OCI-LY7 (cell line): ENCODE results near the gene CAP1. TPM values are rescaled to one million over a fixed set of nuclear protein-coding genes. Genes with fewer than 3 reads are reported as not detected.

Experiments
- BruUV-seq: library from RNA; stranded (reverse); fragments of 400-500 nt; replicated peaks from 2 replicates; lab custom pipeline; 2021; lab: Mats Ljungman, UMichigan
- CTCF ChIA-PET: fragments of 300-600 bp; sonication (Branson Sonifier 250); formaldehyde crosslinking; loops from one replicate; lab custom pipeline; 2022; ENCODE audit warnings: antibody characterized with exemption; ENCODE audit not compliant: unreplicated experiment; lab: Charles Lee
- POLR2A ChIA-PET: fragments of 300-600 bp; sonication (Branson Sonifier 250); formaldehyde crosslinking; loops from one replicate; lab custom pipeline; 2022; ENCODE audit warnings: antibody characterized with exemption; lab: Charles Lee
- DNase-seq: peaks from one replicate; pipeline ENCODE4 v3.0.0-alpha.2; 2015; ENCODE audit warnings: low spot score
- H2AFZ ChIP-seq: fragments of 200-600 bp; sonication (generic), shearing (Covaris generic); 2 replicates; pipeline ENCODE4 v1.6.1; 2014; ENCODE audit warnings: mild to moderate bottlenecking, antibody characterized with exemption, low read length, moderate library complexity
- H3K27ac ChIP-seq: fragments of 200-600 bp; sonication (generic); 2 replicates; pipeline ENCODE4 v1.5.1; 2014; ENCODE audit warnings: mixed run types, low read depth, mild to moderate bottlenecking, moderate library complexity, low read length, inconsistent platforms; ENCODE audit not compliant: poor library complexity, severe bottlenecking
- H3K36me3 ChIP-seq: fragments of 200-600 bp; sonication (generic); 2 replicates; pipeline ENCODE4 v1.6.1; 2014; ENCODE audit warnings: mild to moderate bottlenecking, antibody characterized with exemption, low read length, moderate library complexity, mixed read lengths; ENCODE audit not compliant: insufficient read depth
- H3K4me1 ChIP-seq: fragments of 200-600 bp; sonication (generic); 2 replicates; pipeline ENCODE4 v1.5.1; 2014; ENCODE audit warnings: mild to moderate bottlenecking, low read length; ENCODE audit not compliant: insufficient read depth, poor library complexity, severe bottlenecking
- H3K4me2 ChIP-seq: fragments of 200-600 bp; sonication (generic); 2 replicates; pipeline ENCODE4 v1.6.1; 2014; ENCODE audit warnings: mild to moderate bottlenecking, low read length
- H3K4me3 ChIP-seq: fragments of 200-600 bp; sonication (generic); 2 replicates; pipeline ENCODE4 v1.5.1; 2014; ENCODE audit warnings: mild to moderate bottlenecking, low read depth, low read length; ENCODE audit not compliant: poor library complexity, severe bottlenecking
- H3K79me2 ChIP-seq: fragments of 200-600 bp; sonication (generic); 2 replicates; pipeline ENCODE4 v1.6.1; 2016; ENCODE audit warnings: low read depth, mild to moderate bottlenecking, low read length, moderate library complexity, mixed read lengths; ENCODE audit not compliant: insufficient read depth
- H3K9me2 ChIP-seq: fragments of 200-600 bp; sonication (generic); 2 replicates; pipeline ENCODE4 v1.6.1; 2016; ENCODE audit warnings: mild to moderate bottlenecking, low read length, mixed read lengths; ENCODE audit not compliant: insufficient read depth
- H3K9me3 ChIP-seq: fragments of 200-600 bp; sonication (generic); 2 replicates; pipeline ENCODE4 v1.6.1; 2014; ENCODE audit warnings: mild to moderate bottlenecking, mixed run types, low read length, mixed read lengths
- H4K20me1 ChIP-seq: fragments of 200-600 bp; sonication (generic); 2 replicates; pipeline ENCODE4 v1.6.1; 2014; ENCODE audit warnings: mild to moderate bottlenecking, antibody characterized with exemption, low read length, moderate library complexity, mixed read lengths; ENCODE audit not compliant: insufficient read depth
- CTCF ChIP-seq: fragments of 200-600 bp; sonication (generic); conservative IDR thresholded peaks from 2 replicates; pipeline ENCODE4 v1.5.1; 2014; ENCODE audit warnings: mild to moderate bottlenecking, antibody characterized with exemption, low read length, moderate library complexity, mixed read lengths
- EZH2phosphoT487 ChIP-seq: fragments of 200-600 bp; sonication (generic); IDR thresholded peaks from 2 replicates; pipeline ENCODE4 v1.6.1; 2018; ENCODE audit warnings: low read depth, borderline replicate concordance, mild to moderate bottlenecking, mixed run types, antibody characterized with exemption, low read length, moderate library complexity, mixed read lengths
- intact Hi-C: fragments of 100-400 bp; cut with micrococcal nuclease; formaldehyde crosslinking; loops from one replicate; pipeline ENCODE4 v1.10.0; 2022; ENCODE audit not compliant: unreplicated experiment
- total RNA-seq, 2 experiments: library from RNA; depleted of rRNA in 1 of 2; stranded (reverse); fragments of >200 nt in 1 of 2; shearing (Covaris generic) in 1 of 2; gene quantifications; 2 replicates each; pipeline ENCODE4 v1.2.3, GENCODE V29; 2014 to 2022

Gene CAP1
- total RNA-seq, 2 experiments from 2014 or later = 193 to 296 TPM

GRCh38 chr1:39992888-39993287 is 47.6 kb upstream of the CAP1 start:
- Histone ChIP-seq H2AFZ (no peak overlapping the region), H3K9me3 (no peaks in the 10 kb centered on the region), H3K4me3 (no peak overlapping the region), H3K9me2 (no peaks in the 10 kb centered on the region), H3K27ac (no peak overlapping the region), H3K4me1 (peaks cover 37% of the 10 kb centered on the region), H4K20me1 (no peaks in the 10 kb centered on the region), H3K36me3 (no peaks in the 10 kb centered on the region), H3K79me2 (no peaks in the 10 kb centered on the region), H3K4me2 (no peak overlapping the region)
- no peak for TF ChIP-seq EZH2phosphoT487
- no peak for TF ChIP-seq CTCF
- ChIA-PET POLR2A (no interaction called here), CTCF (no interaction called here)
- intact Hi-C loops = no loop called here
- BruUV-seq = no TSS peak
- no peak for DNase-seq

GRCh38 chr1:39995973-39996393 is 44.5 kb upstream of the CAP1 start:
- peak overlapping the region; percentile 85 for H2AFZ ChIP-seq
- intact Hi-C loops = loop anchor here (2.0 kb wide), 1 partner anchor 43 kb away; no protein-coding TSS in a partner anchor
- no peaks in the 10 kb centered on the region for H4K20me1 ChIP-seq
- peak; percentile 89 for DNase-seq
- H3K9me2 ChIP-seq = no peaks in the 10 kb centered on the region
- H3K4me3 ChIP-seq = peak overlapping the region; percentile 15
- no peaks in the 10 kb centered on the region for H3K79me2 ChIP-seq
- no peaks in the 10 kb centered on the region for H3K36me3 ChIP-seq
- no peaks in the 10 kb centered on the region for H3K9me3 ChIP-seq
- H3K27ac ChIP-seq = peak overlapping the region; percentile 69
- H3K4me1 ChIP-seq = peaks cover 29% of the 10 kb centered on the region
- 0 out of 2 replicates have a peak, but pooled peaks have one; percentile 18 for TF ChIP-seq CTCF
- TF ChIP-seq EZH2phosphoT487 = no peak
- ChIA-PET CTCF (no interaction called here), POLR2A (no interaction called here)
- H3K4me2 ChIP-seq = peak overlapping the region; percentile 65
- BruUV-seq = no TSS peak

GRCh38 chr1:39996396-39997004 is 44.0 kb upstream of the CAP1 start:
- Histone ChIP-seq H3K79me2 (no peaks in the 10 kb centered on the region), H3K36me3 (no peaks in the 10 kb centered on the region), H3K4me1 (peaks cover 34% of the 10 kb centered on the region), H3K9me2 (no peaks in the 10 kb centered on the region), H4K20me1 (no peaks in the 10 kb centered on the region), H2AFZ (peak overlapping the region; percentile 85), H3K9me3 (no peaks in the 10 kb centered on the region), H3K4me2 (peak overlapping the region; percentile 65), H3K4me3 (peak overlapping the region; percentile 15), H3K27ac (peak overlapping the region; percentile 69)
- intact Hi-C loops = loop anchor here (2.0 kb wide), 1 partner anchor 42 kb away; no protein-coding TSS in a partner anchor
- DNase-seq = no peak
- ChIA-PET CTCF (interaction anchor here (0.7 kb wide), 1 partner anchor 178 kb away, joined by 3 read pairs; no protein-coding TSS in a partner anchor), POLR2A (no interaction called here)
- TF ChIP-seq CTCF (no peak), EZH2phosphoT487 (no peak)
- BruUV-seq = no TSS peak
